ENCODE measurements around the gene CDC42BPG.
A peak's percentile ranks its signal among the peaks of the same experiment; 100 is the strongest.

Gene CDC42BPG, protein sequence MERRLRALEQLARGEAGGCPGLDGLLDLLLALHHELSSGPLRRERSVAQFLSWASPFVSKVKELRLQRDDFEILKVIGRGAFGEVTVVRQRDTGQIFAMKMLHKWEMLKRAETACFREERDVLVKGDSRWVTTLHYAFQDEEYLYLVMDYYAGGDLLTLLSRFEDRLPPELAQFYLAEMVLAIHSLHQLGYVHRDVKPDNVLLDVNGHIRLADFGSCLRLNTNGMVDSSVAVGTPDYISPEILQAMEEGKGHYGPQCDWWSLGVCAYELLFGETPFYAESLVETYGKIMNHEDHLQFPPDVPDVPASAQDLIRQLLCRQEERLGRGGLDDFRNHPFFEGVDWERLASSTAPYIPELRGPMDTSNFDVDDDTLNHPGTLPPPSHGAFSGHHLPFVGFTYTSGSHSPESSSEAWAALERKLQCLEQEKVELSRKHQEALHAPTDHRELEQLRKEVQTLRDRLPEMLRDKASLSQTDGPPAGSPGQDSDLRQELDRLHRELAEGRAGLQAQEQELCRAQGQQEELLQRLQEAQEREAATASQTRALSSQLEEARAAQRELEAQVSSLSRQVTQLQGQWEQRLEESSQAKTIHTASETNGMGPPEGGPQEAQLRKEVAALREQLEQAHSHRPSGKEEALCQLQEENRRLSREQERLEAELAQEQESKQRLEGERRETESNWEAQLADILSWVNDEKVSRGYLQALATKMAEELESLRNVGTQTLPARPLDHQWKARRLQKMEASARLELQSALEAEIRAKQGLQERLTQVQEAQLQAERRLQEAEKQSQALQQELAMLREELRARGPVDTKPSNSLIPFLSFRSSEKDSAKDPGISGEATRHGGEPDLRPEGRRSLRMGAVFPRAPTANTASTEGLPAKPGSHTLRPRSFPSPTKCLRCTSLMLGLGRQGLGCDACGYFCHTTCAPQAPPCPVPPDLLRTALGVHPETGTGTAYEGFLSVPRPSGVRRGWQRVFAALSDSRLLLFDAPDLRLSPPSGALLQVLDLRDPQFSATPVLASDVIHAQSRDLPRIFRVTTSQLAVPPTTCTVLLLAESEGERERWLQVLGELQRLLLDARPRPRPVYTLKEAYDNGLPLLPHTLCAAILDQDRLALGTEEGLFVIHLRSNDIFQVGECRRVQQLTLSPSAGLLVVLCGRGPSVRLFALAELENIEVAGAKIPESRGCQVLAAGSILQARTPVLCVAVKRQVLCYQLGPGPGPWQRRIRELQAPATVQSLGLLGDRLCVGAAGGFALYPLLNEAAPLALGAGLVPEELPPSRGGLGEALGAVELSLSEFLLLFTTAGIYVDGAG (N-terminal part only)

DNA sequence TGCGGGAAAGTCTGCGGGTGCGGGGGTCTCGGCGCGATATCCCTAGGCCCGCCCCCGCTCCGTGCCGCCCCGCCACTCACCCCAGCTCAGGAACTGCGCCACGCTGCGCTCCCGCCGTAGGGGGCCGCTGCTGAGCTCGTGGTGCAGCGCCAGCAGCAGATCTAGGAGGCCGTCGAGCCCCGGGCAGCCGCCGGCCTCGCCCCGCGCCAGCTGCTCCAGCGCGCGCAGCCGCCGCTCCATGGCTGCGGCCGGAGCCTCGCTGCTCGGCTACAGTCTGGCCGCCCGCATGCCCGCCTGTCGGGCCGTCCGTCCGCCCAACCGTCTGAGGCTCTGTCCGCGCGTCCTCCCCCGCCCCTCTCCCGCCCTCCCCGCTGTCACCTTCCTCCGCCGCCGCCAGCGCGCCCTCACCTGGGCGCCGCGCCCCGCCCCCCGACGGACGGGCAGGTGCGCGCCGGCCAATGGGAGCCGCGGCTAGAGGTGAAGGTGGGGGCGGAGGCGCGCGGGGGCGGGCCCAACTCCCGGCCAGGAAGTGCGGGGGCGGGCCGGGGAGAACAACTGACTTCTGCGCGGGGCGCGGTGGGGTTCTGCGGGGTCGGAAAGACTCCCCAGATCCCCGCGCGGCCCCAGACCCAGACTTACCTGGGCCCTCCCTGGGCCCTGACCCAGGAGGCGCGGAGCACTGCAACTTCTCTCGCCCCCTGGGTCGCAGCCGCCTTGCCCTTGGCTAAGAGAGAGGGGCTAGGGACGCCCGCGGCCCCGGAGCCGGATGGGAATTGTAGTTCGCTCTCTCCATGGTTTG, at the start of gene CDC42BPG:
Gene CDC42BPG (minus strand): TSS at position 324 of the 799 bp plus-strand sequence. CDS start 84 bp downstream, at position 240.
- DNase-seq, result peak; percentile 17 to 47

DNA sequence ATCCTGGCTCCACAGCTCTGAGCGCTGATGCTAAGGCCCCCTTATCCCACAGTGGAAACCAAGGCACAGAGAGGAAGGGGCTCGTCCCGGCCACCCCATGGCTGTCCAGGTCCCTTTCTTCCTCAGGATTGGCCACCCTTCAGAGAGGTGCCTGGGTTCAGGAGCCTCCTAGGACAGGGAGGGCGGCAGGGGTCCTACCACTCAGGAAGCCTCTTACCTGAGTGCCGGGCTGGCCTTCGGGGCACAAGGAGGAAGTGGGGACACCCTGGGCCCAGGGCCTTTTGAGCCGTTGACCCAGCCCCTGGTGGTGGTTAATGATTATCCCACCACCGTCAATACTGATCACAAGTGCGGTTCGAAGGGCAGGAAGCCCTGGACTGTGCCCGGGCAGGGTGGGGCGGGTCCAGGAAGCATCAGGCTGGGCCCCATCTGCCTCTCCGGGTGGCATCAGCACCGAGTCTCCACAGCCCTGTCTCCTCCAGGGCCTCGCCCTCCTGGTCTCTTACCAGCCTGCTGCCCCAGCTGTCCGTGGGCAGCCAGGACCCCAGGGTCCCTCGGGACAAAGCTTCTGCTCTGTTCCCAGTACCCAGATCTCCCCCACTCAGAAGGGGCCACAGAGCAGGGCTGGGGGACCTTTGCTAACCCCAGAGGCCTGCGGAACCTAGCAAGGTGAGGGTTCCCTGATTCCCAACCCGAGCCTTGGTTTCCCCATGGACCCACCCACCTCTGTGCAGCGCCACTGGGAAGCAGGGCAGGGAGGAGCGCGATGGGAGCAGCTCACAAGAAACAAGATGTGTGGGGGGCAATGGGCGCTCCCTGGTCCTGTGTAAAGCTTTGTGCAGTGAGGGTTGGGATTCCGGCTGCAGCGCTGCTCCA, 49.0 kb upstream of the CDC42BPG start:
- no peak for DNase-seq

DNA sequence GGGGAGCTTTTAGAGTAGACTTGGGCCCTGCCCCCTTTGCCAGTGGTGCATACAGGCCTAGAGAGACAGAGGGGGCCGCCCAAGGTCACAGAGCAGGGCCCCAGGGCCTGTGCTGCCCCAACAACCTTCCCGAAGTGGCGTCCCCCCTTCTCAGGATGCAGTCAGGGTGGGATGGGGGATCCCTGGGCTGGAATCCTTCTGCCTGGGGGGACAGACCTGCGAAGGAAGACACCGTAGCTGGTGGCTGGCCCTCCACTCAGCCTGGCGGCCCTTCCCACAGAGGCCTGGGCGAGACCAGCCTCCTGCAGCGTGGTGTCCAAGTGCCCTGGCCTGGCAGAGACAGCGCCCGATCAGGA, 48.4 kb upstream of the CDC42BPG start:
- no peak for DNase-seq

DNA sequence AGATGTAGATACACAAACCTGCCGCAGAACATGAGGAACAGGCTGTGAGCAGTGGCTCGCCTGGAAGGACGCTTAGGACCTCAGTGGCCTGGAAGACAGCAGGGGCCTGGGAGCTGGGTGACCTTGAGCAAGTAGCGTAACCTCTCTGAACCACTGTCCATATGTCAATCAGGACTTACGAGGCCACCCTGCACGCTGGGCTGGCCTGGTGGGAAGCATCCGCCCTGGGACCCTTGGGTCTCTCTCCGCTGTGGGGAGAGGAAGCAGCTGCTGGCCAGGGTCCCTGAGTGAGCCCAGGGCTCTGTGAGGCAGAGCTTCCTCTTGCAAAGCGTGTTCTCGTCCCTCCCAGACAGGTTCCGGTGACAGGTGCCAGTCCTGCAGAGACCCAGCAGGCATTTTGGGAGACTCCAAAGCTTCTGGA, 48.0 kb upstream of the CDC42BPG start:
- DNase-seq, result no peak

DNA sequence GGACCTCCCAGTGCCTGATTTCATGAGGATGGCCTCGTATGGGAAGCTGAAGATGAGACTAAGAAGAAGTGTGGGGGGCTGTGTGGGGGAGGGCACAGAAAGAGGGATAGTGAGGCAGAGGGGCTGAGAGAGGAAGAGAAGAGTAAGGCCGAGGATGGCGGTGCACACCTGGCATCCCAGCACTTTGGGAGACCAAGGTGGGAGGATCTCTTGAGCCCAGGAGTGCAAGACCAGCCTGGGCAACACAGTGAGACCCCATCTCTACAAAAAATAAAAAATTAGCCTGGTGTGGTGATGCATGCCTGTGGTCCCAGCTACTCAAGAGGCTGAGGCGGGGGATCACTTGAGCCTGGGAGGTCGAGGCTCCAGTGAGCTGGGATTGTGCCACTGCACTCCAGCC, 47.4 kb upstream of the CDC42BPG start:
- peak; percentile 50 to 74 for DNase-seq

DNA sequence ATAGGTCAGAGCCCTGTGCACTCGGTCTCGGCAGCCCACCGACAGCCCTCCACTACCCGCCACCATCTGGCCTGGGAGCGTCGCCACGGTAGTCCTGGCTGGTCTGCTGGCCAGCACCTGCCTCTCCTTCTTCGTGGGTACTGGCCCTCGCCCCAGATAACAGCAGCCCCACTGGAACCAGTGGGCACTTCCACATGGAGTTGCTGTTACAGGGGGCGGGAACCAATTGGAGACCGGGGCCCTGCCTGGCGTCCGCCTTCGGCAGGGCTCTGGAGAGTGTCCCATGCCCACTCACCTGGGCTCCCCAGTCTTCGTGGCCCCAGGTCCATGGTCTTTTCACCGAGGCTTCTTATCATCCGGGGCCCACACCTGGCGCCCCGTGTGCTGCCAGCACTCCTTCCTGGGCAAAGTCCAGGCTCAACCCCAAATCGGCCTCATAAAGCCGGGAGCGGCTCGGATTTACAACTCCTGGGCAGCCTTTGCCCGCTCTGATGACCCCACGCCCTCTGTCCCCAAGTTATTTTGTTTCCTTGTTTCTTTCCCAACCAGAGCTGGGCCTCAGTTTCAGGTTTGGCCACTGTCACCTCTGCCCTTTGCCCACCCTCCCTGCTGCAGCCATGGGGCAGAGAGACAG, 46.9 kb upstream of the CDC42BPG start:
- peak in 1 of 2 experiments; percentile 22 for DNase-seq

DNA sequence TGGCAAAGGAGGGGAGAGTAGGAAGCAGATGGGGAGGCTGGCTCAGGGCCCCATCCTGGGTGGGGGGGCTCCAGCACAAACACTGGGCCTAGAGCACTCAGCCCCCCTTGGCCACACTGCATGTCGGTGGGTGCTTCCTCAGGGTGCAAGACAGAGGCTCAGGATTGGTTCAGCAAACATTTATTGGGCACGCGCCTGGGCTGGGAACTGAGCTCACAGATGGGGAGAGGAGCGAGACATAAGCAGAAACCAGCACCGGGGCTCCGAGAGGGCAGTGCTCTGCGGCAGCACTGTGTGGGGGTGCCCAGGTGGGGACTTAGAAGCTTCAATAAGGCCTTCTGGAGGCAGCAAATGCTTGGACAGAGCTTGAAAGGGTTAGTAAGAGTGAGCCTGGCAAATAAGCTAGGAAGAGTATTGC, 46.1 kb upstream of the CDC42BPG start:
- DNase-seq, result peak; percentile 47 to 75

DNA sequence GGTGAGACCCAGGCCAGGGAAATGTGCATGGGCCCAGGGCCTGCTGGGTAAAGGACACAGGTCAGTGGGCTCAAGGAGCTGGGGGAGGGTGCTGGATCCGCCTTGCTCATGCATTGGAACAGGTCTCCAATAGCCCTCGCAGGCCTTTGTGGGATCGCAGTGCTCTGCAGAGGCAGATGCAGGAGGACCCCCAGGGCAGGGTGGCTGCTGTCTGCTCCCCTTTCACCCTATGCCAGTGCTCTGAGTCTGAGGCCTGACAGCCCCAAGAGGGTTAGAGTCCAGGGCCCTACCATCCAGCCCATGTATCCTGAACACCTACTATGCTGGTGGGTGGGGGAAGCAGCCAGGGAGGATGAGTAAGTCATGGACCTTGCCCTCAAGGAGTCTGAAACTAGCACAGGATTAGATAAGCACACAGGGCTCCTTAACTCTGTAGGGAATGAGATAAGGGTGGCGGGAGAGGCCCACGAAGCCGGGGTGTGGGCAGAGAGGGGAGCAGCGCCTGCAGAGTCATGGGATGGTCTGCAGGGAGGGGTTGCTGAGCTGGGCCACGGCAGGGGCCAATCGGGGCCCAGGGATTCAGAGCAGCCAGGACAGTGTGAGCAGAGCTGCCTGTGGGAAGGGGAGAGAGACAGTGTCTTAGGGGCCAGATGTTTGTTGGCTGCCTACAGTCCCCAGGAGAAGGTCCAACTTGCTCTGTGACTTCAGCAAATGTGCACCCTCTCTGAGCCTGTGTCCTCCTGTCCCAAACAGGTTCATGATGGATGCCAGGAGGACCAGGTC, 44.5 kb upstream of the CDC42BPG start:
- no peak for DNase-seq

DNA sequence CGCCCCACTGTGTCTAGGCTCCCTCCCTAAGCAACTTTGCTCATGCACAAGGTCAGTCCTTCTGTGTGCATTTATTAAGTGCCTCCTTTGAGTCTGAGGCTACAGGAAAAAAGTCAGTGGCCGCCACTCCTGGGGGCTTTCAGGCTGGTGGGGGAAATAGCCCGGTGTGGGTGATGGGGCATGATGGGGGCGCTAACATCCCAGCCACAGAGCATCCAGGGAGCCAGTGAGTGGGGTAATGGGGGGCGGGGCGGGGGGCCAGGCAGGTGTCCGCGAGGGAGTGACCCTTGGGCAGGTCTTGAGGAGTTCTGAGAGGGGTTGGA, 43.9 kb upstream of the CDC42BPG start:
- DNase-seq, result no peak

DNA sequence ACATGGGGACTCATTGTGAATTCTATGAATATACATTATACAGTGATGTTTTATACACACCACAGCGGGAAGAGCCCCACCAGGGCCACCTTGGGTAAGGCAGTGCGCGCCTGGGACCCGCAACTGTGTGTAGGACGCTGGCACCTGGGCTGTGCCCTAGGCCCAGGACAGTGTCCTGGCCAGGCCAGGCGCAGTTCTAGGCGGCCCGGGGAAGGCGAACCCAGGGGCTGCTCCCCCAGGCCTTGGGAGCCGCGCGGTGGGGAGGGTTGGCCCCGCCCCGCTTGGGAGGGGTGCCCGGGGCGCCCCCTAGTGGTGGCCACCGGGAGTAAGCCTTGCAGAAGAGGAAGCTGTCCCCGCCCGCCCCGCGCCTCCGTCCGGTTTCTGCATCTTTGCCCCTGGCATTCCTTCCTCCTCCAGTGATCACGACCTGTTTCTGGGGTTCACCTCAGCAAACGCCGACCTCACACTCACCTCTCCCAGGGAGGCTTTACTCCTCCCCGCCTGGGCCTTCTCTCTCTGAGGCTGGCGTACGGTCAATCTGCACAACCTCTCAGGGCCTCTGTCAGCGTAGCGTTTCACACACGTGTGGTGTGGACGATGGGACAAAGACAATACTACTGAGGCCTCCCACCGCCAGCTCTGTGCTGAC, 43.4 kb upstream of the CDC42BPG start:
- peak; percentile 29 to 34 for DNase-seq

DNA sequence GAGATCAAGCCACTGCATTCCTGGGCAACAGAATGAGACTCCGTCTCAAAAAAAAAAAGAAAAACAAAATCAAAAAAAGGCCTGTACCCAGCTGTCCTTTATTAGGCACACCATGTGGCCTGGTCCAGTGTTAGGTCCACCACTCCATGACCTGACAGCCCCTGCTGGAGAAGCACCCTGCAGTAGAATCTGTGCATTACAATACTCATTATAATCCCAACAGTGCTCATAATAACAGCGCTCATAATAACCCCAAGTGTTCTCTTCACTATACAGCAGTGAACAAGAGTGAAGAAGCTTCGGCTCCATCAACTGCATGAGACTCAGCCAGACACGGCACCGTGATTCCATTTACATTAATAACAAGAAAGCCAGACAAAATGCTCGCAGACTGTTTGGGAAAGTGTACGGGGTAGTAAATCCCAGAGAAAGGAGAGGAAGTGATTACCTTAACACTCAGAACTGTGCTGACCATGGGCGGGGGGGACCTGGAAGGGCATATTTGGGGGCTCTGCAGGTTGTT, 42.8 kb upstream of the CDC42BPG start:
- DNase-seq, result no peak

DNA sequence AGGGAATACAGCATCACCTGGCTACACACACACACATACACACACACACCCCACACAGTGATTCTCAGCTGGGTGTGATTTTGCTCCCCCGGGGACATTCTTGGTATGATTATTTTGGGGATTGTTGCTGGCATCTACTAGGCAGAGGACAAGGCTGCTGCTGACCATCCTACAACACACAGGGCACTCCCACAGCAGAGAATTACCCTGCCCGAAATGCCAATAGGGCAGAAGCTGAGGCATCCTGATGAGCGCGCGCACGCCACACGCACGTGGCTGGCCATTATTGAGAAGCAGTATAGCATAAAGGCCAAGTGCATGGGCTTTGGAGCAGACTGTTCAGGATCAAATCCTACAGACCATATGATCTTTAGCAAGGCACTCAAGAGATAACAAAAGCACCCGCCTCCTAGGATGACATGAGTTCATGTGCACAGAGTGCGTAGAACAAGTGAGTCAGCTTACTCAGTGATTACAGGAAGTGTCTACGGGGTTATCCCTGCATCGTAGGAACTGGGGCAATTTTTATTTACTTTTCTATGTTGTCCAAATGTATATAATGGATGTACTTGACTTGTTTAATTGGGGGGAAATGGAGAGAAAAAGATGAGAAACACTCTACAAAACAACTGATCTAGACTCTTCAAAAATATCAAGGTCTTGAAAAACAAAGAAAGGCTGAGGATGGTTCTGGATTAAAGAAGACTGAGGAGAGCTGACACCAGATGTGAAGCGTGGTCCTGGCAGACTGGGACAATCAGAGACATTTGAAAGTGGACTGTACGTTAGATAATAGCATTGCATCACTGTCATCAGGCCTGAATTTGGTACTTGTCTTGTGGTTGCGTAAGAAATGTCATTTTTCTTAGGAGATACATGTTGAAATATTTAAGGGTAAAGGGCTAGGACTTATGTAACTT, 41.2 kb upstream of the CDC42BPG start:
- no peak for DNase-seq

DNA sequence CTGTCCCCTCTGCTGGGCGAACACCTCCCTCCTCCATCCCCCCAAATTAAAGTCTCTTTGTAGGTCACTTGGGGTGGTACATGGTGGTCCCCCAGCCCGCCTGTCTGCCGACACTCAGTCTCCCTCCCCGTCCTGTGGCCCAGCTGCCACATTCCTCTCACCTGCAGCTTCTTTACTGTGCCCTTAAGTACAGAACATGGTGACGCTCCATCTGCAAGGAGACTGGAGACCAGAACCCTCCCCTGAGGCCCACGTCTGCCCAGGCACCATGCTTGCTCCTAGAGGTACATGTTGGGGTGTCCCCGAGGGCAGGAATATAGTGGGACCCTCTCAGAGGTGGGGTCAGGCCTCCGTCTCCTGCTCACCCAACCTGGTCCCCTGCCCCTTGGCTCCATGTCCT, 39.6 kb upstream of the CDC42BPG start:
- DNase-seq, result no peak

DNA sequence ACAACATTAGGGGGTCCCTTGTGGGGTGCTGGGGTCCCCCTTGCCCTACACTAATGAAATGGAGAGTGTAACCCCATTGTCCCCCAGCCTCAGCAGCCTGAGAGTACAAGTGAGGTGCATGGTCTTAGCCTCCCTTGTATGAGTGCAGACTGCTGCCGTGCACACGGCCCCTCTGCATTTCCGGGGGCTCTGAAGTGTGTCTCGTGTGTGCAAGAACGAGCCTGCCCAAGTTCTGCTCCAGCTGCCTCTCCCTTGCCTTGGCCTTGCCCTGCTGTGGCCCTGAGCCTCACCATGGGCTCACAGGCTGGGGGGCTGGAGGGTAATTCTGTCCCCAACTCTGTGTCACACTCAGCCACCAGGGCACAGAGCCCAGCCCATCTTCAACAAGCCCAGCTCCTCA, 39.1 kb upstream of the CDC42BPG start:
- DNase-seq, result no peak

DNA sequence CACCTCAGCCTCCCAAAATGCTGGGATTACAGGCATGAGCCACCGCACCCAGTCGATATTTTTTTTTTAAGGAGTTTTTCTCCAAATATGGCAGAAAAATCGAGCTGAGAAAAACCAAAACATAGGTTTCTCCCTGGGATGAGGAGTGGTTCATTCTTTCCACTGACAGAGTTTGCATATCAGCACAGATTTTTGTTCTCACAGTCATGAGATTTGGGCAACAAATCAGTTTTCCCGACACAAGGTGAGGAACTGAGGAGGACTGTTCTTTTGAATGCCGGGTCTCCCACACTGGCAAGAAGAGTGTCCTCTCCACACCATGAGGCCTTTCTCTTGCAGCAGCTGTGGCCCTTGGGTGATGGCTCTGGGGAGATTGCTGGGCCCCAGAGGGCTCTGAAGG, 37.8 kb upstream of the CDC42BPG start:
- DNase-seq, result no peak

DNA sequence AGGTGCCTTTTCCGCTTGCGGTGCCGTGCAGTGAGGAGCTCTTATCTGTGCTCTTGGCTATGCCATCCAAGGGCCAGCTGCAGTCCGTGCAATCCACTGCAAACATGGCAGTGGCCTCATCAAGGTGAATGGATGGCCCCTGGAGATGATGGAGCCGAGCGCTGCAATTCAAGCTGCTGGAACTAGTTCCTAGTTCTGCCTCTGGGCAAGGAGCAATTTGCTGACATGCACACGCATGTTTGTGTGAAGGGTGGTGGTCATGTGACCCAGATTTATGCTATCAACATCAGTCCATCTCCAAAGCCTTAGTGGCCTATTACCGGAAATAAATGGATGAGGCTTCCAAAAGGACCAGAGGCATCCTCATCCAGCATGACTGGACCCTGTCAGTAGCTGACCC, 37.0 kb upstream of the CDC42BPG start:
- no peak for DNase-seq

DNA sequence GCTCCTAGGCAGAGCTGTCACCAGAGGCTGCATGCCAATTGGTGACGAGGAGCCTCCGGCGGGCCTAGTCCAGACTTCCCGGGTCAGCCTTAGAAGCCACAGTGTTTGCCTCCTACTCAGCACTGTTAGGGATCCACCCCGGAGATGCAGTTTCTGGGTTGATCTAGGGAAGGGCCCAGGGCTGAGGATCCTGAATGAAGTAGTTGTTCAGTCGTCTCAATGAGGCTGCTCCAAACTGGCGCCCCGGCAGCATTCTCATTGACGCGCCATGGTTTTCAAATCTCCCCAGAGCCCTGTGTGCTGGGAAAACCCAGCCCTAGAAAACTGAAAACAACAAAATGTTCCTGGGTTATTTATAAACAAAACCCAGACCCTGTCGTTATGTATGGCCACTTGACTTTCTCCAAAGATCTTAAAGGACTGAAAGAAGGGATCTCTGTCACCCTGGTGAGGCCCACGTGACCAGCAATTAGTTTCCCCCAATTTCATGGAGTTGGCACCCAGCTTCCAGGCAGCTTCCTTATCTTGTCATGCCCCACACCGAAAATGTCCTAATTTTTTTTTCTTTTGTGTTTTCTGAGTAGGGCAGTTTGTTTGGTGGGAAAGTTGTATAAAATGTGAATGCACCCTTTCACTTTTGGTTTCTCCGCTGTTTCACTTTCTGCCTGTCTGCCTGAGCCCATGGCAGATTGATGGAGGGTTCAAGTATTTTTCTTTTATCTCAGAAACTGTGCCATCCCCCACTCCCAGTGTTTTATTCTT, 36.0 kb upstream of the CDC42BPG start:
- no peak for DNase-seq
